ENCODE results near the gene ADAT3. TPM values are rescaled to one million over a fixed set of nuclear protein-coding genes. Genes with fewer than 3 reads are reported as not detected.

Gene ADAT3
- total RNA-seq, 2 donors from 2014 or later: 3.0 to 3.6 TPM

DNA sequence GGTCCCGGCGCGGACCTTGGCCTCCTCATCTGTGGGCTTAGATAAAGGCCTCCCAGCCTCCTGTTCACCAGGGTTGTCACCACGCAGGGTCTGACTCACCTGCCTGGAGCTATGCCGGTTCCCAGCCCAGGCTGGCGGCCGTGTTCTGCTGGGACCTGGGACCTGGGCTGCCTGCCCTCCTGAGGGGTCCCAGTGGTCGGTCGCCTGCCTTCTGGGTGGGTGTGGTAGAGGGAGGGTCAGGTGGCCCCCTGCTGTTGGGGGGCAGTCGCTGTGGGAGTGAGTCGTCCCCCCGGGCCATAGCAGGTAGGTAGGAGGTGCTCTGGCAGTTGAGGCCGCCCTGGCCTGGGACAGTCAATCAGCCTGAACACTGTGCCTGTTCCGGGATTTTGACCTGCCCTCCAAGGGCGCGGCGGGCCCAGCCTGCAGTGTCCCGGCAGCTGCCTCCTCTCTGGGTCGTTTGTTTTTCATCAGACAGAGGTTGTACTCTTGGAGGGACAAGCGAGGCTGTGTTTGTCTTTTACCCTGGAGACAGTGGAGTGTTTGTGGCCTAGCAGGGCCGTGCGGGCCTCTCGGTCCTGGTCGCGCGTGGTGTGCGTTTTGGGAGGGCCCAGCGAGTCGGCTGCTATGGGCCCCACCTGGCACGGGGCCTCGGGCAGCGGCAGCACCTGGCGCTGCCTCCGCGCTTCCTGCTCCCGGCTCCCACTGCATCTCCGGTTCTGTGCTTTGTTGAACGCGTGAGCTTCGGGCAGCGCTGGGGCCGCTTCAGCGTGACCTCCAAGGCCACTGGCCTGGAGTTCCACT is 2.6 kb downstream of the ADAT3 start:
- DNase-seq (ENCODE audit: low spot score): no peak
- intact Hi-C loops (cut with DNase I): no loop called here

DNA sequence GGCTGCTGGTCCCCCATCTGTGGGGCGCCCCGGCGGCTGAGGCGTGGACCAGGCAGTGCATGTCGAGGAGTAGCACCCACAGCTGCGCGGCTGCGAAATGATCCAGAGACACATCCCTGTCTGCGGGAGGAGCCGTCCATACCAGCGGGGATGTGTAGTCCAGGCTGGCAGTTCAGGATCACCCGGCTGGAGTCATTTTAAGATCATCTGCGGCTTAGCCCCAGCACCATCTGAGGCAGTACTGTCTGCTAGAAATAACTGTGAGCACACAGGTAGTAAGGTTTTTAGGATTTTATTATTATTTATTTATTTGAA is 3.1 kb downstream of the ADAT3 start:
- intact Hi-C loops (cut with DNase I): no loop called here
- DNase-seq (ENCODE audit: low spot score): no peak

DNA sequence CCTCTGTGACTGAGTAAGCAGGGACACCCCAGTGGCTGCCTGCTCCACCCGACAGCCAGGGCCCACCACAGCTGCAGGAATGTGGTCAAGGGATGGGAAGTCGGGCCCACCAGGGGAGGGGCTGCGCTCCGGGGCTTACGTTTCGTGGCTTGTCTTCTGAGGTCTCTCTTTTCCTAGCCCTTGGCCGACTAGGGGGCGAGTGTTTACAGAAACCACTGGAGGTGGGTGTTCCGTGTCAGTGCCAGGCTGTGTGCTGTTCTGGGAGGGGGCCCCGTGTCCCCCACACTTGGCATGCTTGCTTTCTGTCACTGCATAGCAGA is 4.5 kb downstream of the ADAT3 start:
- DNase-seq (ENCODE audit: low spot score): no peak
- intact Hi-C loops (cut with DNase I): no loop called here

DNA sequence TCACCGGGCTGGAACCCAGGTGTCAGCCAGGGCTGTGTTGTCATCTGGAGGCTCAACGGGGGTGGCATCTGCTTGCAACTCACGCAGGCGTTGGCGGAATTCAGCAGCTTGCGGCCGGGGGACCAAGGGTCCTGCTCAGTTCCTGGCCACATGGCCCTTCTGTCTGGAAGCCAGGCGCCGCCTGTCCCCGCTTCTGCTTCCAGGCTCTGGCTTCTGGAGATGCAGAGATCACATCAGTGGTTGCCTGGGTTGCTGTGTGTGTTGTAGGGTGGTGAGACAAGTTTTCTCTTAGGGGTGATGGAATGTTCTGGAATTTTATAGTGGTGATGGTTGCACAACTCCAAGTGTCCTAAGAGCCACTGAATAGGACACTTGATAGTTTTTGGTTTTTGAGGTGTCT is 5.0 kb downstream of the ADAT3 start:
- no peak for DNase-seq (ENCODE audit: low spot score)
- intact Hi-C loops (cut with DNase I): no loop called here

DNA sequence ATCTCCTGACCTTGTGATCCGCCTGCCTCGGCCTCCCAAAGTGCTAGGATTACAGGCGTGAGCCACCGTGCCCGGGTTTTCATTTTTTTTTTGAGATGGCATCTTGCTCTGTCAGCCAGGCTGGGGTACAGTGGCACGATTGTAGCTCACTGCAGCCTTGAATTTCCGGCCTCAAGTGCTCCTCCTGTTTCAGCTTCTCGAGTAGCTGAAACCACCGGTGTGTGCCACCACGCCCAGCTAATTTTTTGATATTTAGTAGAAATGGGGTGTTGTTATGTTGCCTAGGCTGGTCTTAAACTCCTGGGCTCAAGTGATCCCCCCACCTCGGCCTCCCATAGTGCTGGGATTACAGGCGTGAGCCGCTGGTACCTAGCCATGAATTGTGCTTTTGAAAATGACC is 5.9 kb downstream of the ADAT3 start:
- DNase-seq (ENCODE audit: low spot score): no peak

DNA sequence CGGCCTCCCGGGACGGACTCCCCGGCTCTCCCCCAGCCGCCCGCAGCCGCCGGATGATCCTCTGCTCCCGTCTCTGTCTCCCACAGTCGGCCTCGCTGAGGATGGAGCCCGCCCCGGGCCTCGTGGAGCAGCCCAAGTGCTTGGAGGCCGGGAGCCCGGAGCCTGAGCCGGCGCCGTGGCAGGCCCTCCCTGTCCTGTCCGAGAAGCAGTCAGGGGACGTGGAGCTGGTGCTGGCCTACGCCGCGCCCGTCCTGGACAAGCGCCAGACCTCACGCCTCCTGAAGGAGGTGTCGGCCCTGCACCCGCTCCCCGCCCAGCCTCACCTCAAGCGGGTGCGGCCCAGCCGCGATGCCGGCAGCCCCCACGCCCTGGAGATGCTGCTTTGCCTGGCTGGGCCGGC is 6.8 kb downstream of the ADAT3 start:
- intact Hi-C loops (cut with DNase I): no loop called here
- DNase-seq (ENCODE audit: low spot score): no peak

More for the DNA sequence above, 5.9 kb downstream of the ADAT3 start:
- intact Hi-C loops (cut with DNase I): no loop called here

DNA sequence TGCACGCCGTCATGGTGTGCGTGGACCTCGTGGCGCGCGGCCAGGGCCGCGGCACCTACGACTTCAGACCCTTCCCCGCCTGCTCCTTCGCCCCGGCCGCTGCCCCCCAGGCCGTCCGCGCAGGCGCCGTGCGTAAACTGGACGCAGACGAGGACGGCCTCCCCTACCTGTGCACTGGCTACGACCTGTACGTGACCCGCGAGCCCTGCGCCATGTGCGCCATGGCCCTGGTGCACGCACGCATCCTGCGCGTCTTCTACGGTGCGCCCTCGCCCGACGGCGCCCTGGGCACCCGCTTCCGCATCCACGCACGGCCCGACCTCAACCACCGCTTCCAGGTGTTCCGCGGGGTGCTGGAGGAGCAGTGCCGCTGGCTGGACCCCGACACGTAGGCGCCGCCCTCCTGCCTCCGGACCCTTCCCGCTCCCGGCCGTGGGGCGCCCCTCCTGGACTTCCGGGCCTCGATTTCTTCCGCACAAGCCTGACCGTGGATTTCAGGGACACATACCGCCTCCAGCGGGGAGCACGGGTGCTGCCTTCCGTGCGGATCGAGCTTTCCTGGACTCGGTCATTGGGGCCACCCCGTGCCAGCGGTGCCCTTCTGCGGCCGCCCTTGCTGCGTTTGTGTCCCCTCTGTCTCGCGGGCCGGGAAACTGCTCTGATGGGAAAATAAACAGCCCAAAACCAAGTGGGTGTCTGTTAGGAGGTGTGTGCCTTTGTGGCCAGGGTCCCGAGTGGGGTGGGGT is 7.7 kb downstream of the ADAT3 start:
- intact Hi-C loops (cut with DNase I): no loop called here

DNA sequence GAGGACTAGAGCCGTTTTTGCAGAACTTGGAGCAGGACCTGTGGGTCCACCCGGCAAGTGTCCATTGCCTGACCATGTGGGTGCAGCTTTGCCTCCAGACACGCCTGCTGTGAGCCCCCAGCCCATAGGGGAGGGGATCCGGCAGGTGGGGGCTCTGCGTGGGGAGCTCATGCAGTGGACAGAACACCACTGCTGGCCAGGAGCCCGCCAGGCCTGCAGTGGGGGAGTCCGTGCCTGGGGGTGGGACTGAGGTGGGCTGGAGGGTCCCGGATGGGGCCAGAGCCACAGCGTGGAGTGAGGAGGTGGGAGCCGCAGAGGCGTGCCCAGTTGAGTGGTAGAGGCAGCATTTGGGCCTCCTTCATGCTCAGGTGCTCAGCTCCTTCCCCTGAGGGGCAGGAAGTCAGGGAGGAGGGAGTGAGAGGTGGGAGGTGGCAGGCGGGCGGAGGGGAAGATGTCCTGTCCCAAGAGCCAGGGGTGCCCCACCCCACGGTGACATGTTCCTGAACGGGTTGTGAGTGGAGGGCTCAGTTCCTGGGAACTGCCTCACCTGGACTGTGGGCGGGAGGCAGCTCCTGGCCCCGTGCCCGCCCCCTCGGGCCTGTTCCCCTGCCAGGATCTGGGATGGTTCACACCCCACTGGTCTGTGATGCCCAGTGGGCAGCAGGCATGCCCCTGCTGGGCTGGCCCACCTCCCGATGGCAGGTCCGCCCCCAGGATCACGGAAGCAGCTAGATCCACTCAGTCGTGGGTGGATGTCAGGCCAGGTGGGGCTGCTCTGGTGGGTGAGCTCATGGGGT is 8.8 kb downstream of the ADAT3 start:
- intact Hi-C loops (cut with DNase I): no loop called here

More for the DNA sequence above, 7.7 kb downstream of the ADAT3 start:
- DNase-seq (ENCODE audit: low spot score): no peak

DNA sequence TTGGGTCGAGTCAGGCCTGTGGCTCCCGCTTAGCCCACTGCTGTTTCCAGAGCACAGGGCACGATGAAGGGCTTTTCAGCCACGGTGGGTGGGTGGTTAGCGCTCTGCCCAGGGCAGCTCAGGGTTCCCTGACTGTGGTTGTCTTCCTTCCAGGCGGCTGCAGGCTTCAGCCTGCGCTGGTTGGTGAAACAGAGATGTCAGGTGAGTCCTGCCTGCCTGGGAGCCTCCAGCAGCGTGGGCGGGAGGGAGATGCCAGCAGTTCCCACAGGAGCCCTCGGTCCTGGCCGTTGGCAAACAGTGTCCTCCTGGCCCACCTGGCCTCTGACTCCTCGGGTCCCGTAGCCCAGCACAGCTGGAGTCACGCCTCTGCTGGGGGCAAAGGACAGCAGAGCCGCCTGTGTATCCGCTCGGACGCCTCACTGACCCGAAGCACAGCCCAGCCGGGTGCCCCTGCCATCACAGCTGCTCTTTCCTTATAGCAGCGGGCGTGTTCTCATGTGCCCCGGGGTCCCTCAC is 9.7 kb downstream of the ADAT3 start:
- DNase-seq (ENCODE audit: low spot score): no peak
- intact Hi-C loops (cut with DNase I): no loop called here

More for the DNA sequence above, 8.8 kb downstream of the ADAT3 start:
- DNase-seq (ENCODE audit: low spot score): no peak

DNA sequence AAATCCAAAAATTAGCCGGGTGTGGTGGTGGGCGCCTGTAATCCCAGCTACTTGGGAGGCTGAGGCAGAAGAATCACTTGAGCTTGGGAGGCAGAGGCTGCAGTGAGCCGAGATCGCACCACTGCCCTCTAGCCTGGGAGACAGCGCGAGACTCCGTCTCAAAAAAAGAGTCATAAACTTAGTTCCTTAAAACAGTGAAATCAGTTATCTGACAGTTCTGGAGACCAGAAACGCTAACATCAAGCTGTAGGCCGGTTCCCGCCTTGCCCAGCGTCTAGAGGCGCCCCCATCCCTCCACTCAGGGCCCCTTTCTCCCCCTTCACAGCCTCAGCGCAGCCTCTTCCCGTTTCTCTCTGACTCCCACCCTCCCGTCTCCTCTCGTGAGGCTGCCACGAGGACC is 11.9 kb downstream of the ADAT3 start:
- DNase-seq (ENCODE audit: low spot score): no peak
- intact Hi-C loops (cut with DNase I): no loop called here

DNA sequence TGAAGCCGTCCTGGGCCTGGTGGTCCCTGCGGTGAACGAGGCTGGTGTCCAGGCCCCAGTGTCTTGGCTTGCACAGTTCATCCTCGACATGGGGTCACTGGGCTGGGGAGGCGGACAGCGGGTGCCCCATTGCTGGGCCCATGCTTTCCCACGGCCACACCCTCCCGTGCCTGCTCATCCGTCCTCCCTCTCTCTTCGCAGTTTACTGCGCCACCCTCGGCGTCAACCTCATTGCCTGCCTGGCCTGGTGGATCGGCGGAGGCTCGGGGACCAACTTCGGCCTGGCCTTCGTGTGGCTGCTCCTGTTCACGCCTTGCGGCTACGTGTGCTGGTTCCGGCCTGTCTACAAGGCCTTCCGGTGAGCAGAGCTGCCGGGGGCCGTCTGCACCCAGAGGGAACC is 12.7 kb downstream of the ADAT3 start:
- intact Hi-C loops (cut with DNase I): no loop called here
- no peak for DNase-seq (ENCODE audit: low spot score)

DNA sequence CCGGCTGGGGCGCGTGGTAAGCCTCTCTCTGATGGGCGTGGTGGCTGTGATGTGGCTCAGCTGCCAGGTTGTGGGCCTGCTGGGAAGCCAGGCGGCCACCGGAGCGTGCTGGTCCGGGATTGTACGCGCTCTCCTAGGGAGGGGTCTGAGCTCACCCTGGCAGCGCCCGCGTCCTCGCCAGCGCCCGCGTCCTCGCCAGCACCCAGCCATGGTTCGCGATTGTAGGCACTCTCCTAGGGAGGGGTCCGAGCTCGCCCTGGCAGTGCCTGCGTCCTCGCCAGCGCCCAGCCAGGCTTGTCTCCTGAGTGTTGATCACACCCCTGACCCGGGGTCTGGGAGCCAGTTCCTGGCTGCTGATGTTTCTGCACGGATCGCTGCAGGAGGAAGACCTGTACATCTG is 13.8 kb downstream of the ADAT3 start:
- intact Hi-C loops (cut with DNase I): no loop called here
- no peak for DNase-seq (ENCODE audit: low spot score)

DNA sequence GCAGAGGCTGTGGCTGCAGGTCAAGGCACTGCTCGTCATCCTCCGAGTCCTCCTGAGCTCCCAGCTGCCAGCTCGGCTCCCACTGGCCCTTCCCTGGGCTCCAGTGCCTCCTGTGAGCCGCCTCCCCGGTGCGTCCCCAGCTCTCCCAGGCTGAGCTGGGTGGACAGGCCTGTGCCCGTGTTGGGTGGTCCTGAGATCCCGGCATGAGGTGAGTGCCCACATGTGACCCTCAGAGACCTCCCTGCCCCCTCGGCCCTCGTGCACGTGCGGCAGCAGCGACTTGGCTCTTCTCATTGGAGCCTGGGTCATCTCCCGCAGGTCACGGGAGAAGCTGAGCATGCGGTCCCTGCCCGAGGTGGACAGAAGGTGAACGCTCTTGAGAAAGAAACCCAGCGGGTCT is 15.4 kb downstream of the ADAT3 start:
- no peak for DNase-seq (ENCODE audit: low spot score)
- intact Hi-C loops (cut with DNase I): loop anchor here in 1 of 2 donors (10.0 kb wide), 1 partner anchor 154 kb away; no protein-coding TSS in a partner anchor

DNA sequence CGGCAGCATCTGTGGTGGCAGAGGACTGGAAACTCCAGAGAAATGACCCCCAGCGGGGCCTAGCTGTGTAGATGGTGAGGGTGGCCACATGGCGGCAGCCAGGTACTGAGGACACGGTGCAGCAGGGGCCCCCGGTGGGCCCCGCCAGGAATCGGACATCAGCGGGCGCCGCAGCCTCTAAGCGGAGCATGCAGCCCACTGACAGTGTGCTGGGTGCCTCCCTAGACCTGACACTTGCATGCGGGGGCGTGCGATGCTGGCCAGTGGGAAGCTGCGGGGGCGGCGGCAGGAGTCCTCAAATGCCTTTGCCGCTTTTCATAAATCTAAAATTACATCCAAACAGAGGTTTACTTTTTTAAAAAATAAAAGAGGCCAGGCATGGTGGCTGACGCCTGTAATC is 16.1 kb downstream of the ADAT3 start:
- intact Hi-C loops (cut with DNase I): loop anchor here in 1 of 2 donors (10.0 kb wide), 1 partner anchor 153 kb away; no protein-coding TSS in a partner anchor
- DNase-seq (ENCODE audit: low spot score): no peak

DNA sequence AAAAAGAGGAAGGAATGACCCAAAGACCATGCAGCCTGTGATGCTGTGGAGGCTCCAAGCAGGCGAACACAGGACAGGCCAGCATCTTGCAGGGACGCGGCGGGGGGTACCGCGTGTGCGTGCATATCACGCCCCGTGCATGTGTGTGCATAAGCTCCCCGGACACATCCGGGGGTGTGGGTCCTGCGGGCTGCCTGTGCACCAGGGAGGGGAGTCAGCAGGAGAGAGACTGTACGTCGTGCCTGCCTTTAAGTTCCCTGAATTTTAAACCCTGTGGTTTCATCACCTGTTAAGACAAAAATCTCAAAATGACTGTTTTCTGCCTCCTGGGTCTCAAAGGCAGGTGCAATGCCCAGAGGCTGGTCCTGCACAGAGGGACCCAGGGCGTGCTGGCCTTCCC is 16.6 kb downstream of the ADAT3 start:
- no peak for DNase-seq (ENCODE audit: low spot score)
- intact Hi-C loops (cut with DNase I): loop anchor here in 1 of 2 donors (10.0 kb wide), 1 partner anchor 153 kb away; no protein-coding TSS in a partner anchor

DNA sequence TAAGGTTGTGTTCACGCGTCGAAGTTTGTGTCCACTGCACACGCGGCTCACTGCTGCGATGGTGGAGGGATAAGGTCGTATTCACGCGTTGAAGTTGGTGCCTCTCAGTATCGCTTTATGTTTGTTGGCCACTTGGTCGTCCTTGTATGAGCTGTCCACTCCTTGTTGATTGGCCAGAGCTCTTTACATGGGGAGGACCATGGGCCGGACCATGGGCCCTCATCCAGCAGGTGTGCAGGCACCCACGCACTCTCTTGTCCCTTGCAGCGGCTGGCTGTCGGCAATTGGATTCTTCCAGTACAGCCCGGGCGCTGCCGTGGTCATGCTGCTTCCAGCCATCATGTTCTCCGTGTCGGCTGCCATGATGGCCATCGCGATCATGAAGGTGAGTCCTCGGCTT is 17.6 kb downstream of the ADAT3 start:
- intact Hi-C loops (cut with DNase I): loop anchor here in 1 of 2 donors (10.0 kb wide), 1 partner anchor 152 kb away; no protein-coding TSS in a partner anchor
- no peak for DNase-seq (ENCODE audit: low spot score)

DNA sequence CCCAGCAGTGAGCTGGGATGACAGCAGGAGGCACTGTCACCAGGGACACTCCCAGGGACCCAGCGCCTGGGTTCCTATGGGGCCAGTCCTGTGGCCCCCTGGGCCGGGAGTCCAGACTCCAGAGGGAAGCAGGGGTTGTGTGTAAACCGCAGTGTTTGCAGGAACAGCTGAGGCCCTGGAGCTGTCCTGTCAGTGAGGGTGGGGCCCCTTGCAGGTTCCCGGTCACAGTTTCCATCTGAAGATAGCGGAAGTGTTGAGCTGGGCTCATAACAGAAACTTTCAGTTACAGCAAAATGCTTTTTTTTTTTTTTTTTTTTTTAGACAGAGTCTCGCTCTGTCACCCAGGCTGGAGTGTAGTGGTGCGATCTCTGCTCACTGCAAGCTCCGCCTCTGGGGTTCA is 18.1 kb downstream of the ADAT3 start:
- no peak for DNase-seq (ENCODE audit: low spot score)
- intact Hi-C loops (cut with DNase I): loop anchor here in 1 of 2 donors (10.0 kb wide), 1 partner anchor 151 kb away; no protein-coding TSS in a partner anchor

DNA sequence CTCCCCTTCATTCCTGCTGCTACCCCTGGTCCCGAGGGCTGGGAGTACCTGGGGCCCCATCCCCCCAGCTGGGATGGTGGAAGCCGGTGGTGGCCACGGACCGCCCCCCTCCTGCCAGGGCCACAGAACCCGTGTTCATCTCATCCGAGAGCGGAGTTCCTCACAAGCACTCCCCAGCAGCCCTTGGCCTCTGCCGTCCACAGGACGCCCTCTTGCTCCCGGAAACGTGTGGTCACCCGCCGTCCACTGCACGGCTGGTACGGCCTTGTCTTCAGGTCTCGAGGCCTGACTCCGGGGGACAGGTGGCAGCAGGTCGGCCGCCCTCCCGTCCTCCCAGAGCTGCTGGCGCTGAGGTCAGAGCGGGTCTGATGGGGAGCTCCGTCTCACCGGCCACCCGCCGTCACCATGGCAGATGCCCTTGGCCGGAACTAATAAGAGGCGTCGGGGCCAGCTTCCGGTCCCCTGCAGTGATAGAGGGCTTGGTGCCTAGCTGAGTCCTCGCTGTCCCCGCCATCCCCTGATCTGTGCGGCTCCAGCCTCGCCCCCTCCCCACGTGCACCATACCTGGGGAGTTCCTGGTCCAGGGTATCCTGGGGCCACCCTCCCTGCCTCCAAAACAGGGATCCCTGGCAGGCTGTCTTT is 19.2 kb downstream of the ADAT3 start:
- DNase-seq (ENCODE audit: low spot score): no peak
- intact Hi-C loops (cut with DNase I): loop anchor here in 1 of 2 donors (10.0 kb wide), 1 partner anchor 150 kb away; no protein-coding TSS in a partner anchor

DNA sequence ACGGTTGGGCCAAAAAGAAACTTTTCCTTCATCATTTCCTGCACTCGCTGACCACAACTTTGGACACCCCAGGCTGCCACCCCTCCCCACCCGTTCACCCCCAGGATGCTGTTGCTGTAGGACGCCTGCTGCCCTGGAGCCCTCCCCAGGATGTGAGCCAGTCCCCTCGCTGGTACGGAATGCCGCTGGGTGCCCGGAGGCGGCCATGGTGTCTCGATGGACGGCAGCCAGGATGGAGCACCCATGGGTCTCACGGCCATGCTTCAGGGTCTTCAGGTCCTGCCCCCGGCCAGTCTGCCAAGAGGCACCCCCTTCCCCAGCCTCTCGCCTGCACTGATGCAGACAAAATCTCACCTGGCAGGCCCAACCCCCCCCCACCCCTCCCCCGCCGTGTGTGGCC is 20.3 kb downstream of the ADAT3 start:
- DNase-seq (ENCODE audit: low spot score): no peak
- intact Hi-C loops (cut with DNase I): loop anchor here in 1 of 2 donors (10.0 kb wide), 1 partner anchor 149 kb away; no protein-coding TSS in a partner anchor

Measured in posterior vena cava (tissue), 2 donors.